ENCODE data around the gene LY9. TPM values are rescaled to one million over a fixed set of nuclear protein-coding genes. Genes with fewer than 3 reads are reported as not detected.
A peak's percentile ranks its signal among the peaks of the same experiment; 100 is the strongest.

LY9 gene, protein sequence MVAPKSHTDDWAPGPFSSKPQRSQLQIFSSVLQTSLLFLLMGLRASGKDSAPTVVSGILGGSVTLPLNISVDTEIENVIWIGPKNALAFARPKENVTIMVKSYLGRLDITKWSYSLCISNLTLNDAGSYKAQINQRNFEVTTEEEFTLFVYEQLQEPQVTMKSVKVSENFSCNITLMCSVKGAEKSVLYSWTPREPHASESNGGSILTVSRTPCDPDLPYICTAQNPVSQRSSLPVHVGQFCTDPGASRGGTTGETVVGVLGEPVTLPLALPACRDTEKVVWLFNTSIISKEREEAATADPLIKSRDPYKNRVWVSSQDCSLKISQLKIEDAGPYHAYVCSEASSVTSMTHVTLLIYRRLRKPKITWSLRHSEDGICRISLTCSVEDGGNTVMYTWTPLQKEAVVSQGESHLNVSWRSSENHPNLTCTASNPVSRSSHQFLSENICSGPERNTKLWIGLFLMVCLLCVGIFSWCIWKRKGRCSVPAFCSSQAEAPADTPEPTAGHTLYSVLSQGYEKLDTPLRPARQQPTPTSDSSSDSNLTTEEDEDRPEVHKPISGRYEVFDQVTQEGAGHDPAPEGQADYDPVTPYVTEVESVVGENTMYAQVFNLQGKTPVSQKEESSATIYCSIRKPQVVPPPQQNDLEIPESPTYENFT
- total RNA-seq (1 to 10 TPM in 1 of 2 donors, under 1 TPM in 1; 0.82 to 2.5 TPM), polyA plus RNA-seq (ENCODE audit: insufficient read length in 6 of 6) (under 1 TPM; 0.29 to 0.84 (median 0.43) TPM)
- long read RNA-seq, donor 1: 0 reads
- long read RNA-seq, donor 2: 0 reads
- long read RNA-seq, donor 3: 0 reads
- long read RNA-seq, donor 4, partial matches to known transcripts: 0 of 2 reads
- long read RNA-seq, donor 4, other reads (novel, unspliced or antisense): 2 of 2 reads
- long read RNA-seq, donor 5: 0 reads
- long read RNA-seq, donor 6: 0 reads
- long read RNA-seq, donor 7: 0 reads
- long read RNA-seq, donor 8: 0 reads
- long read RNA-seq, donor 9: 0 reads
- long read RNA-seq, donor 10, partial matches to known transcripts: 0 of 2 reads
- long read RNA-seq, donor 10, other reads (novel, unspliced or antisense): 2 of 2 reads
- long read RNA-seq, donor 11: 0 reads
- long read RNA-seq, donor 12: 0 reads

DNA sequence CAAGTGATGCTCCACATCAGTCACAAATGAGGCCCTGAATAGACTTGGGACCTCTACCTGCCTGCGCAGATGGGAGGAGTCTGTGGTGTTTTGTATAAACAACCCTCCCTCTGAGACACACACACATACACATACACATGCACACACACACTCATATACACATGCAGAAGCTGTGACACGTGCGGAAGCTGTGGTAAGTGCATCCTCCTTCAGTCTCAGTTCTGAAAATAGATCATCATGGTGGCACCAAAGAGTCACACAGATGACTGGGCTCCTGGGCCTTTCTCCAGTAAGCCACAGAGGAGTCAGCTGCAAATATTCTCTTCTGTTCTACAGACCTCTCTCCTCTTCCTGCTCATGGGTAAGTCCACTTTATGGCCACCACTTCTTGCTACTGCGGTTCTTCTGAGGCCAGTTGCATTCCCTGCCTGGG is at the start of gene LY9:
Gene LY9, plus strand, starts transcription at position 224 of the 433 bp plus-strand sequence. Its CDS starts 14 bp downstream, at position 238.
- Histone ChIP-seq H3K27ac (no peak within 1 kb of the TSS), H3K4me3 (peak within 1 kb of the TSS in 1 of 2 donors; percentile 16), H3K9me3 (no peaks in the 10 kb centered on the region), H3K36me3 (no peaks in the 10 kb centered on the region), H3K4me1 (no peaks in the 10 kb centered on the region), H3K27me3 (no peaks in the 10 kb centered on the region)
- TF ChIP-seq, protein P1, sequence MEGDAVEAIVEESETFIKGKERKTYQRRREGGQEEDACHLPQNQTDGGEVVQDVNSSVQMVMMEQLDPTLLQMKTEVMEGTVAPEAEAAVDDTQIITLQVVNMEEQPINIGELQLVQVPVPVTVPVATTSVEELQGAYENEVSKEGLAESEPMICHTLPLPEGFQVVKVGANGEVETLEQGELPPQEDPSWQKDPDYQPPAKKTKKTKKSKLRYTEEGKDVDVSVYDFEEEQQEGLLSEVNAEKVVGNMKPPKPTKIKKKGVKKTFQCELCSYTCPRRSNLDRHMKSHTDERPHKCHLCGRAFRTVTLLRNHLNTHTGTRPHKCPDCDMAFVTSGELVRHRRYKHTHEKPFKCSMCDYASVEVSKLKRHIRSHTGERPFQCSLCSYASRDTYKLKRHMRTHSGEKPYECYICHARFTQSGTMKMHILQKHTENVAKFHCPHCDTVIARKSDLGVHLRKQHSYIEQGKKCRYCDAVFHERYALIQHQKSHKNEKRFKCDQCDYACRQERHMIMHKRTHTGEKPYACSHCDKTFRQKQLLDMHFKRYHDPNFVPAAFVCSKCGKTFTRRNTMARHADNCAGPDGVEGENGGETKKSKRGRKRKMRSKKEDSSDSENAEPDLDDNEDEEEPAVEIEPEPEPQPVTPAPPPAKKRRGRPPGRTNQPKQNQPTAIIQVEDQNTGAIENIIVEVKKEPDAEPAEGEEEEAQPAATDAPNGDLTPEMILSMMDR (IDR thresholded peaks at IDR 0.05): no peak
- intact Hi-C loops (cut with DNase I): no loop called here
- ATAC-seq (peak; percentile 66), DNase-seq (no peak)

DNA sequence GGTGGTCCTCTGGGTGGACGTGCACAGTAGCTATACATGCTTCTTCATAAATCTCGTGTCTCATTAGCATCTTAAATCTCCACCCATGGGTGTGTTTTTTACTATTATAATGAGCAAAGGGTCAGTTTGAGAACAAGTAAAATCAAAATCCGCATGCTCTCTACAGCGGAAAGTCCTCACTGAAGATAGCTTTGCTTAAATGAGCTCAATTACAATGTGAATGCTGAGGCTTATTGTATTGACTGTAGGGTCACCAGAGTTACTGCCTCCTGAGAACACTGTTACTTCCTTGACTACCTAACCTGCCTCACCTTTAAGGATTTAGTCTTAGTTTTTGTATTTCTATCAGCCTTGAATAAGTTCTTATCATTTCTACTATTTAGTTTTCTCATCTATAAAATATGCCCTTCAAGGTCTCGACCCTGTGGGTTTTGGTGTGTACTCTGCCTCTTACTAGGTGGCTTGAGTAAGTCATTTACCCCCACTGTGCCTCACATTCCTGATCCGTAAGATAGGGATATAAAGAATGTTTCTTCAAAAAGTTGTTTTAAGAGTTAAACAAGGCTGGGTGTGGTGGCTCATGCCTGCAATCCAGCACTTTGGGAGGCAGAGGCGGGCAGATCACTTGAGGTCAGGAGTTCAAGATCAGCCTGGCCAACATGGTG is 49.0 kb upstream of the LY9 start:
- TF ChIP-seq, protein P1 (IDR thresholded peaks at IDR 0.05): no peak
- Histone ChIP-seq H3K4me3 (no peak overlapping the region), H3K36me3 (peaks cover 0 to 16% of the 10 kb centered on the region in 2 donors), H3K4me1 (peaks cover 0 to 43% of the 10 kb centered on the region in 2 donors), H3K27ac (no peak overlapping the region), H3K27me3 (peaks cover 0 to 6% of the 10 kb centered on the region in 2 donors), H3K9me3 (no peaks in the 10 kb centered on the region)
- no peak for DNase-seq
- intact Hi-C loops (cut with DNase I): no loop called here
- peak; percentile 20 for ATAC-seq

DNA sequence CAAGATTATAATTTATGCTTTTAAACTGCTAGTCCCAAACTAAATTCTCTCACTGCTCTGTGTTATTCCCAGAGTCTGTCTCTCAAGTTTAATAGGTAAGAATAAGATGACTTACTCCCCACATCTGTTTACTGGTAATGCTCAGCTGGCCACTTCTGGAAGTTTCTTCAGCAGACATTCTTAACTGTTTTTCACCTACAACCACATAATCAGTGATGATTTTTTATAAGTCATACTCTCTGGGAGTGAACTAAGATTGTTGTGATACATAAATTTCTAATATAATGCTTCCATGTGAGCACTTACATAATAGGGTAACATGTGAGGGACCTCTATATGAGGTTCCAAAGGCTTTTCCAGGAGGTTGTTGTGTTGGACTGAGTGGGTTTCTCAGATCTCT is 48.3 kb upstream of the LY9 start:
- no peaks in the 10 kb centered on the region for H3K9me3 ChIP-seq
- DNase-seq (no peak), ATAC-seq (no peak)
- TF ChIP-seq, protein P1 (IDR thresholded peaks at IDR 0.05): no peak
- peaks cover 0 to 6% of the 10 kb centered on the region in 2 donors for H3K27me3 ChIP-seq
- intact Hi-C loops (cut with DNase I): no loop called here
- H3K4me1 ChIP-seq: peaks cover 0 to 37% of the 10 kb centered on the region in 2 donors
- no peak overlapping the region for H3K4me3 ChIP-seq
- peaks cover 0 to 16% of the 10 kb centered on the region in 2 donors for H3K36me3 ChIP-seq
- H3K27ac ChIP-seq: no peak overlapping the region

DNA sequence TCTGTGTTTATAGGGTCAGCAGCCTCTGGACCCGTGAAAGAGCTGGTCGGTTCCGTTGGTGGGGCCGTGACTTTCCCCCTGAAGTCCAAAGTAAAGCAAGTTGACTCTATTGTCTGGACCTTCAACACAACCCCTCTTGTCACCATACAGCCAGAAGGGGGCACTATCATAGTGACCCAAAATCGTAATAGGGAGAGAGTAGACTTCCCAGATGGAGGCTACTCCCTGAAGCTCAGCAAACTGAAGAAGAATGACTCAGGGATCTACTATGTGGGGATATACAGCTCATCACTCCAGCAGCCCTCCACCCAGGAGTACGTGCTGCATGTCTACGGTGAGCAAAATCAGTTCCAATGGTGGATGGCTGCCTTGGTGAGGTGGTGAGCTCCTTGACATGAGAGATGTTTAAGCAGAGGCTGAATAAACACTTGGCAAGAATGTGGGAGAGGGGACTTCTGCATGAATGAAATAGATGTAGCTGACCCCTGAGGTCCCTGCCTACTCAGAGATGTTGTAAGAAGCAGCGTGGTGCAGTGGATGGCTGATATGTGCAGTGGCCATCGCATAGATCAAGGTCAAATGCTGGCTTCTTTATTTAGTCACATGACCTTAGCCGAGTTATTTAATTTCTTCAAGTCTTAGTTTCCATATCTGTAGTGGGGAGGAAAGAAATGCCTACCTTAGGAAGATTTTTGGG is 47.6 kb upstream of the LY9 start:
- peak; percentile 23 for ATAC-seq
- Histone ChIP-seq H3K27me3 (peaks cover 0 to 6% of the 10 kb centered on the region in 2 donors), H3K4me3 (no peak overlapping the region), H3K36me3 (peaks cover 0 to 17% of the 10 kb centered on the region in 2 donors), H3K4me1 (peaks cover 0 to 31% of the 10 kb centered on the region in 2 donors), H3K9me3 (no peaks in the 10 kb centered on the region), H3K27ac (no peak overlapping the region)
- TF ChIP-seq, protein P1 (IDR thresholded peaks at IDR 0.05): no peak
- DNase-seq: no peak
- intact Hi-C loops (cut with DNase I): no loop called here

All from left lung (tissue), 14 donors.